GM12874 (cell line): ENCODE data around the gene ZNF835.

Source experiments
- TF ChIP-seq, protein P1 (sequence below): IDR thresholded peaks from 2 replicates; pipeline ENCODE4 v1.5.1; 2011; ENCODE audit warnings: low read depth, mild to moderate bottlenecking, control low read depth, low read length, moderate library complexity; ENCODE audit not compliant: insufficient read depth

Gene ZNF835

DNA sequence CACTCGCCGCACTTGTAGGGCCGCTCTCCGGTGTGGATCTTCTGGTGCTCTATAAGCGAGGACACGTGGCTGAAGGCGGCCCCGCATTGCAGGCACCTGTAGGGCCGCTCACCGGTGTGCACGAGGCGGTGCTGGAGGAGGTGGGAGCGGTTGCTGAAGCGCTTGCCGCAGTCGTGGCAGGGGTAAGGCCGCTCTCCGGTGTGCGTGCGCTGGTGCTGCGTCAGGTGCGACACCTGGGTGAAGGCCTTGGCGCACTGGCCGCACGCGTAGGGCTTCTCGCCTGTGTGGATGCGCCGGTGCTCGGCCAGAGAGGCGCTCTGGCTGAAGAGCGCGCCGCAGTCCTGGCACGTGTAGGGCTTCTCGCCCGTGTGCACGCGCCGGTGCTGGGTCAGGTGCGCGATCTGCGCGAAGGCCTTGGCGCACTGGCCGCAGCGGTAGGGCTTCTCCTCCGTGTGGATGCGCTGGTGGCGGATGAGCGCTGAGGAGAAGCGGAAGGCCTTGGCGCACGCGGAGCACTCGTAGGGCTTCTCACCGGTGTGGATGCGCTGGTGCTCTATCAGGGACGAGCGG, 7.5 kb downstream of the ZNF835 start:
- TF ChIP-seq, protein P1, sequence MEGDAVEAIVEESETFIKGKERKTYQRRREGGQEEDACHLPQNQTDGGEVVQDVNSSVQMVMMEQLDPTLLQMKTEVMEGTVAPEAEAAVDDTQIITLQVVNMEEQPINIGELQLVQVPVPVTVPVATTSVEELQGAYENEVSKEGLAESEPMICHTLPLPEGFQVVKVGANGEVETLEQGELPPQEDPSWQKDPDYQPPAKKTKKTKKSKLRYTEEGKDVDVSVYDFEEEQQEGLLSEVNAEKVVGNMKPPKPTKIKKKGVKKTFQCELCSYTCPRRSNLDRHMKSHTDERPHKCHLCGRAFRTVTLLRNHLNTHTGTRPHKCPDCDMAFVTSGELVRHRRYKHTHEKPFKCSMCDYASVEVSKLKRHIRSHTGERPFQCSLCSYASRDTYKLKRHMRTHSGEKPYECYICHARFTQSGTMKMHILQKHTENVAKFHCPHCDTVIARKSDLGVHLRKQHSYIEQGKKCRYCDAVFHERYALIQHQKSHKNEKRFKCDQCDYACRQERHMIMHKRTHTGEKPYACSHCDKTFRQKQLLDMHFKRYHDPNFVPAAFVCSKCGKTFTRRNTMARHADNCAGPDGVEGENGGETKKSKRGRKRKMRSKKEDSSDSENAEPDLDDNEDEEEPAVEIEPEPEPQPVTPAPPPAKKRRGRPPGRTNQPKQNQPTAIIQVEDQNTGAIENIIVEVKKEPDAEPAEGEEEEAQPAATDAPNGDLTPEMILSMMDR = no peak

DNA sequence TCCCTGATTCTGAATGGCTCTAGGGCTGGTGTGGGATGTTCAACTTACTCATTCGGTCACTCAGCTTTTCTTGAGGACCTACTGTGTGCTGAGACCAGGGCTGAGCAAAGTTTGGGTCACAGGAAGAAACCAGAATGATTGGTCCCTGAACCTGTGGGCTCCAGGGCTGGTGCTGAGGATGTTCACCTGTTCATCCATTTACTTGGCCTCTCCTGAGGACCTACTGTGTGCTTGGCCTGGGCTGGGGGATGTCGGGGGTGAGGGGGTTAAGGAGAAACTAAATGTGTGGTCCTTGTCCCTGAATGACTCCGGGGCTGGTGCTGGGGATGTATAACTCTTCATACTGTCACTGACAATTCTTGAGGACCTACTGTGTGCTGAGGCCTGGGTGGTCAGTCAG, 10.3 kb downstream of the ZNF835 start:
- TF ChIP-seq, protein P1 = no peak

DNA sequence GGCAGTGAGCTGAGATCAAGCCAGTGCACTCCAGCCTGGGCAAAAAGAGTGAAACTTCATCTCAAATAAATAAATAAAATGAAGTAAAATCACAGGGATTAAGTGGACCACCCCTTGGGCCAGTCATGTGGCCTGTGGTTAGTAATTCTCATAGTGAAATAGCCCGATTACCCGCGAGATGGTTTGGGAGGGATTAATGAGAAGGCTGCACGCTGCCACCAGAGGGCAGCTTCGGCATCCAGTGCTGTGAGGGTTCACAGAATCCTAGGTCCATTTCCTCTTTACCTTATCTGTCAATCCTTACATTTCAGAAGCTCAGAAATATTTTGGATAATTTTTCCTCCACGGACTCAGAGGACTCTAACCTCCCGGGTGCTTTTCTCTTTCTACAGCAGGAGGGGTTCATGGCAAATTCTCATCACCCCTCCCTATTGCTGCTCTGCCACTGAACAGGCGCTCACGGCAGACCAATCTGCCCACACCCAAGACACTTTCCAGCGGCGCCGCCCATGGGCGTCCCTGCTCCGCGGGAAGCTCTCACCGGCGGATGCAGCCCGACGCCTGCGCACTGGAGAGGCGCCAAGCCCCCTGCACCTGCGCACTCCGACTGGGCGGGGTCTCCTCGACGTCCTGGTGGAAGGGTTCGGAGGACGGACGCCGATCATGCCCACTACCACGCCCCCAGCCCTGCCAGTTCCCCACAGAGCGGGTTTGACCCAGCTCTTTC, 11.0 kb downstream of the ZNF835 start:
- TF ChIP-seq, protein P1 = no peak

DNA sequence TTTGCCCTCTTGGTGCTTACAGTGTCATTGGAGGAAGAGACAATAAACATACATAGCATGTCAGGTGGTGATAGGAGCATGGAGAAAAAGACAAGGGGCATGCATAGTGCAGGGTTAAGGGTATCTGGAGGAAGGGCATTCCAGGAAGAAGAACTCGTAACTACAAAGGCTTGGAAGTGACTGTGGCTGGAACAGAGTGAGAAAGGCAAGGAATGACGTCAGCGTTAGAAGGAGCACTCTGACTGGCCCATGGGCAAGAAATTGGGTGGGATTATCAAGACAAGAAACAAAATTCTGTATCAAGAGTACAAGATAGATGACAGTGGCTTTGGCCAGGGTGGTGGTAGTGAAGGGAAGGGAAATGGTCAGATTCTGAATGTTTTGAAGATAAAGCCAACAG, 17.4 kb downstream of the ZNF835 start:
- TF ChIP-seq, protein P1 = no peak

DNA sequence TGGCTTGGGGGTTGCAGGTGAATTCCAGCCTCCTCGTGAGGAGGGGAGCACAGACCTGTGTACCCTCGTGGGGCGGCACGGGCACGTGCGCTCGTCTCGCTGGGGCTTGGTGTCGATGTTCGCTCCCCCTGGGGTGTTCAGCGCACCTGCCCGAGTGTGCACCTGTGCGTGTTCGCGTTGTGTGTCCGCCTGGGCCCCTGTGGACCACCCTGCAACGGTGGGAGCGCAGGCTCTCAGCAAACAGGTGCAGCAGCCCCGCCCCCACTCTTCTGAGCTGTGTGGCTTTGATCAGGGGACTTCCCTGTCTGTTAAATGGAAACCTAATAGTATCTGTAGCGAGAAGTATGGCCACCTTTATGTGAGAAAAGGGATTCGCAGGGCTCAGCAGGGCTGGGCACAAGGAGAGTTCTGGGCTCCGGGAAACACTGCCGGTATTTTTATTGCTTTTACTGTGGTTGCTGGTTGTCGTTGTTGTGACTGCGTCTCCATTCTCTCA, 28.0 kb downstream of the ZNF835 start:
- TF ChIP-seq, protein P1 = no peak

DNA sequence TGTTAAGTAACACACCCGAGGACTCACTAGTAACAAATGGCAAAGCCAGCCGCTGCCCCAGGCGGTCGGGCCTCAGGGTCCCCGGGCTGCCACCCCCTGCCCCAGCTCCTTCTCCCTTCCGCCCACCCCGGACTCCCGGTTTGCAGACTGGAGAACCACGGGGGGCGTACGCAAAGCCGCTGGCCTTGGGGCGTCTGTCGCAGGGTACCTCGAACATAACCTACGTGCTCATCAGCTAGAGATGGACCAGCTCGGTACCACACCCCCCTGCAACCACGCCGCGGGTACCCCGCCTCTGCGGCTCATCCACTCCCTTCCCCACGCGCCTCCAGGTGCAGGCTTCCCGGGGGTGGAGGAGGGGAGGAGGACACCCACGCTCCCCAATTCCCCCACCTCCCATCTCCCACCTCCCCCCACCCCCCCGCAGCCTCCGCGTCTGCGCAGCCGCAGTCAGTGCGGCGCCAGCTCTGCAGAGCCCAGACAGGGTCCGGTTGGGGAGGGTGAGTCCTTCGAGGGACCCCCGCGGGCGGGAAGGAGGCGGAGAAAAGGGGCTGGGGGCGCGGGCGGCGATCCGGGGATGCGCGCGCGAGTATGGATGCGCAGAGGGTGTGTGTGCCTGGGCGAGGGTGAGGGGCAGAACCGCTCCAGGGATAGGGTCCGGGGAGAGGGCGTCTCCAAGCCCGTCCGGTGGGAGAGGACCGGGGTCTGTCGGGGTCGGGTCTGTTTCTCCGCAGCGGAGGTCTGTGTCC, 28.7 kb downstream of the ZNF835 start, which contains the start of gene SMIM17:
TSS of gene SMIM17 (plus strand) at position 449 of the 749 bp plus-strand sequence. CDS start 2,509 bp downstream, outside the sequence.
- TF ChIP-seq, protein P1 = no peak

DNA sequence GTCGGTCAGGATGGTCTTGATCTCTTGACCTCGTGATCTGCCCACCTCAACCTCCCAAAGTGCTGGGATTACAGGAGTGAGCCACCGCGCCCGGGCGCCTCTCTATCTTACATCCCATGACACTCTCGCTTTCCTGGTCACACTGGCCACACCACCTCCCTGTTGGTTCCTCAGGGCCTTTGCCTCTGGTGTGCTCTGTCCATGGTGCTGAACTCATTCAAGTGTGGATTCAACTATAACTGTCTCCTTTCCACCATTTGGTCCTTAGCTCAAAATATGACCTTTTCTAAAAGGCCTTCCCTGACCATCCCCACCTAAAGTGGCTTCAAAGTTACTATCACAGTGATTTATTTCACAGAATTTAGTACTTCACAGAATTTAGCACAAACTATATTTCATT, 32.3 kb downstream of the ZNF835 start:
- TF ChIP-seq, protein P1 = no peak
